Natural killer cell (primary cell): ENCODE measurements around the gene MMP12. TPM values are rescaled to one million over a fixed set of nuclear protein-coding genes. Genes with fewer than 3 reads are reported as not detected.

Experiments used
- ATAC-seq, 3 donors: fragments of 150-1000 bp in 2 of 3; fragments of 200-7000 bp in 1 of 3; cut with Tn5 transposase; 1 replicate in 1 of 3; 2 replicates in 2 of 3; pipeline ENCODE4 v1.10.0; 2021; ENCODE audit warnings: mild to moderate bottlenecking in 2 of 3, moderate library complexity in 2 of 3
- DNase-seq, 2 donors: peaks; one replicate each; pipeline versions ENCODE4 v3.0.0 to v3.0.0-alpha.2; 2013 to 2021; ENCODE audit warnings: mixed read lengths in 1 of 2
- H3K27ac ChIP-seq: one replicate; pipeline ENCODE4 v1.5.1; 2013; ENCODE audit warnings: mild to moderate bottlenecking, low read length
- H3K27me3 ChIP-seq: one replicate; pipeline ENCODE4 v1.6.1; 2013; ENCODE audit warnings: low read length; ENCODE audit not compliant: control insufficient read depth, insufficient read depth
- H3K36me3 ChIP-seq: one replicate; pipeline ENCODE4 v1.6.1; 2013; ENCODE audit warnings: low read length; ENCODE audit not compliant: control insufficient read depth, insufficient read depth
- H3K4me1 ChIP-seq: one replicate; pipeline ENCODE4 v1.6.1; 2013; ENCODE audit warnings: low read length; ENCODE audit not compliant: control insufficient read depth, insufficient read depth
- H3K4me3 ChIP-seq: one replicate; pipeline ENCODE4 v1.5.1; 2013; ENCODE audit warnings: low read length
- H3K9me3 ChIP-seq: one replicate; pipeline ENCODE4 v1.6.1; 2013; ENCODE audit warnings: low read length; ENCODE audit not compliant: control insufficient read depth, insufficient read depth
- H3K27ac Mint-ChIP-seq, 2 donors: one replicate each; pipeline ENCODE4 v1.8.0; 2022; ENCODE audit warnings: mild to moderate bottlenecking in 2 of 2, mixed read lengths in 2 of 2, moderate library complexity in 1 of 2
- H3K27me3 Mint-ChIP-seq, 2 donors: one replicate each; pipeline ENCODE4 v1.8.0; 2022; ENCODE audit warnings: low read depth in 2 of 2, mixed read lengths in 2 of 2
- H3K36me3 Mint-ChIP-seq: one replicate; pipeline ENCODE4 v1.8.0; 2022; ENCODE audit warnings: mixed read lengths
- H3K4me1 Mint-ChIP-seq, 2 donors: one replicate each; pipeline ENCODE4 v1.8.0; 2022; ENCODE audit warnings: mixed read lengths in 2 of 2
- H3K4me3 Mint-ChIP-seq: one replicate; pipeline ENCODE4 v1.8.0; 2022; ENCODE audit warnings: mild to moderate bottlenecking, moderate library complexity, mixed read lengths
- H3K9me3 Mint-ChIP-seq, 2 donors: one replicate each; pipeline ENCODE4 v1.8.0; 2022; ENCODE audit warnings: mixed read lengths in 2 of 2
- CTCF ChIP-seq: fragments of 200-600 bp; IDR thresholded peaks from one replicate; pipeline ENCODE4 v1.8.0; 2022; ENCODE audit warnings: antibody characterized with exemption
- WGBS: methylation state at CpG from one replicate; pipeline ENCODE4 v1.1.7; 2013; ENCODE audit warnings: missing lambda C conversion rate; ENCODE audit not compliant: insufficient coverage; 5-methylcytosine and 5-hydroxymethylcytosine counted together
- intact Hi-C: fragments of 100-400 bp; cut with micrococcal nuclease; formaldehyde crosslinking; loops from one replicate; pipeline ENCODE4 v1.14.2; 2022
- total RNA-seq, 4 donors: library from RNA; stranded (reverse); fragments of 120-200 nt in 1 of 4; gene quantifications; one replicate each; pipeline versions ENCODE4 v1.2.3 to v1.2.4, GENCODE V29; 2013 to 2022

The MMP12 gene
- total RNA-seq, 3 donors from 2014 or later (not counting 1 experiment from before 2014, with no cell fraction given) = not detected

GRCh38 chr11:102824556-102824955, 50.2 kb downstream of the MMP12 start:
- no peaks in the 10 kb centered on the region for H3K9me3 Mint-ChIP-seq
- H3K4me3 Mint-ChIP-seq = no peak overlapping the region
- Histone ChIP-seq H3K4me3 (no peak overlapping the region), H3K9me3 (no peaks in the 10 kb centered on the region), H3K36me3 (no peaks in the 10 kb centered on the region), H3K4me1 (no peaks in the 10 kb centered on the region), H3K27ac (no peak overlapping the region), H3K27me3 (no peaks in the 10 kb centered on the region)
- DNase-seq (no peak), ATAC-seq (no peak)
- WGBS = no CpG with 5 or more reads among the region's 1 CpG
- no peak for TF ChIP-seq CTCF
- no peaks in the 10 kb centered on the region for H3K36me3 Mint-ChIP-seq
- H3K4me1 Mint-ChIP-seq = no peaks in the 10 kb centered on the region
- H3K27ac Mint-ChIP-seq = no peak overlapping the region
- intact Hi-C loops = no loop called here
- no peaks in the 10 kb centered on the region for H3K27me3 Mint-ChIP-seq

- Mint-ChIP-seq H3K27me3 (no peaks in the 10 kb centered on the region), H3K9me3 (peaks cover 7 to 8% of the 10 kb centered on the region in 2 donors), H3K4me3 (no peak overlapping the region), H3K36me3 (no peaks in the 10 kb centered on the region), H3K4me1 (no peaks in the 10 kb centered on the region), H3K27ac (no peak overlapping the region)
- H3K27me3 ChIP-seq = no peaks in the 10 kb centered on the region
- ATAC-seq = no peak
- WGBS = 85% methylated on average over 6 of the region's 6 CpGs
- no peaks in the 10 kb centered on the region for H3K36me3 ChIP-seq
- intact Hi-C loops = no loop called here
- no peak for DNase-seq
- H3K27ac ChIP-seq = no peak overlapping the region
- no peak for TF ChIP-seq CTCF
- H3K9me3 ChIP-seq = no peaks in the 10 kb centered on the region
- H3K4me1 ChIP-seq = no peaks in the 10 kb centered on the region
- H3K4me3 ChIP-seq = no peak overlapping the region
These were observed 55.3 kb downstream of the MMP12 start for GRCh38 chr11:102819491-102819890.

GRCh38 chr11:102813484-102813883, 61.3 kb downstream of the MMP12 start:
- Mint-ChIP-seq H3K9me3 (peaks cover 7 to 12% of the 10 kb centered on the region in 2 donors), H3K4me1 (no peaks in the 10 kb centered on the region), H3K27ac (no peak overlapping the region), H3K36me3 (no peaks in the 10 kb centered on the region), H3K4me3 (no peak overlapping the region), H3K27me3 (peaks cover 0 to 9% of the 10 kb centered on the region in 2 donors)
- Histone ChIP-seq H3K4me3 (no peak overlapping the region), H3K36me3 (no peaks in the 10 kb centered on the region), H3K9me3 (no peaks in the 10 kb centered on the region), H3K27me3 (no peaks in the 10 kb centered on the region), H3K27ac (no peak overlapping the region), H3K4me1 (no peaks in the 10 kb centered on the region)
- no peak for TF ChIP-seq CTCF
- no peak for DNase-seq
- intact Hi-C loops = no loop called here
- 74% methylated on average over 1 of the region's 1 CpG for WGBS
- no peak for ATAC-seq

Other genes starting within 250 kb of the MMP12 start
- not detected for gene MMP20, start 249.7 kb downstream of the MMP12 start, total RNA-seq
- not detected for gene MMP27, start 169.2 kb downstream of the MMP12 start, total RNA-seq
- under 1 TPM in 1 of 3 donors, not detected in 2; 0.16 TPM for gene MMP8, start 150.0 kb downstream of the MMP12 start, total RNA-seq
- gene MMP10, start 94.4 kb downstream of the MMP12 start, total RNA-seq = not detected
- gene MMP1, start 76.8 kb downstream of the MMP12 start, total RNA-seq = not detected
- not detected for gene MMP3, start 31.4 kb downstream of the MMP12 start, total RNA-seq
- gene MMP13, start 80.8 kb upstream of the MMP12 start, total RNA-seq = not detected
- 10 to 100 TPM; 11.2 to 16.8 (median 15.2) TPM for gene DCUN1D5, start 217.2 kb upstream of the MMP12 start, total RNA-seq
- gene DYNC2H1, start 234.4 kb upstream of the MMP12 start, total RNA-seq = 1 to 10 TPM; 4.1 to 7.5 (median 4.4) TPM